ENCODE results near the gene ABI2.
"Not testable (repeated sequence)": the region's sequence is repeated elsewhere in the genome, so short reads cannot be mapped to it uniquely, and the experiment has no call there.

ABI2 gene

GRCh38 chr2:203427061-203427460 is 98.9 kb downstream of the ABI2 start:
- peak; percentile 40 to 41 for DNase-seq (ENCODE audit: low read depth in 2 of 2)

DNA sequence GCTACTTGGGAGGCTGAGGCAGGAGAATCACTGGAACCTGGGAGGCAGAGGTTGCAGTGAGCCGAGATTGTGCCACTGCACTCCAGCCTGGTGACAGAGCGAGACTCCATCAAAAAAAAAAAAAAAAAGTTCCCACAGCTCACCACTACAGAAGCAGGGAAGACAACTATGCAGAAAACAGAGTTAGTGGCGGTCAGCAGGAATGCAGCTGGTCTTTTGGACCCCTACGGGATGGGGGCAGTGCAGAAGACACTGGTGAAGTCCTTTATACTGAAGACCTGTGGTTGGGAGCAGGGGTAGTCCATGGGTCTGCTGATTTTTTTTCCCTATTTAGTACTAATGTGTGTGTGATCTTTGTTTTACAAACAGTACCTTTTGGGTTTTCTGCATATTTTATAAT is 101.4 kb downstream of the ABI2 start:
- DNase-seq (ENCODE audit: low read depth in 2 of 2) = not testable (repeated sequence)

DNA sequence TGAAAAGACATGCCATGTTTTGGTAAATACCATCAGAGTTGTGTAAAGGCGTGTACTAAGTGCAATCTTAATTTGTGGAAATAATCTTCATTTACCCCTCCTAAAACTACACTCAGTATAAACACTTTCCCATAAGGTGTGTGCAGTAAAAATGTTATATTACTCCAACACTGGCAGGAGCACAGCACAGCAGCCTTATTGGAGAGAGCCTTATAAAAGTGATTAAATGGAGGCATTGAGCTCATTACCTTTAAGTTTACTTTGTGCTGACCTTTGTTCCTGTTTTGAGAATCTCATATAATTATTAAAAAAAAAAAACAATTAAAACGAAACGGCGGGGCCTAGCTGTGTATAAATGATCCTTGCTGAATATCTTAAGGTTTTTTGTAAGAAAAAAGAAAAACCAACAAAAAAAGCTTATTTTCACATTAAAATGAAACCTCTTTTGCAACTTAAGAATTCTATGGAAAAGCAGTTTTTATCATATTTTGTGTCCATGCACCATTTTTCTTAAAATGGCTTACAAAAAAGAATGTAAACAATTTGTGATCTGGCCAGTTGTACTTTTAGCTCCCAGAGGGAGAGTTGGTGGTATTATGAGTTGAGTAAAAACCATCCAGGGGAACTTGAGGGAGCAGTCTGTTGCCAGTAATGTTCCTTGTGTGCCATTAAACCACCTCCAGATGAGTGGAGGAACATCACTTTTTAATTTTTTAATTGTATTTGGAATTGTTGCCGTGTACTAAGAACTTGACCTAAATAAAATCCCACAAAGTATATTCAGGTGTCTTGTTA is 103.4 kb downstream of the ABI2 start:
- no peak for DNase-seq (ENCODE audit: low read depth in 2 of 2)

GRCh38 chr2:203432811-203433210 is 104.6 kb downstream of the ABI2 start:
- no peak for DNase-seq (ENCODE audit: low read depth in 2 of 2)

DNA sequence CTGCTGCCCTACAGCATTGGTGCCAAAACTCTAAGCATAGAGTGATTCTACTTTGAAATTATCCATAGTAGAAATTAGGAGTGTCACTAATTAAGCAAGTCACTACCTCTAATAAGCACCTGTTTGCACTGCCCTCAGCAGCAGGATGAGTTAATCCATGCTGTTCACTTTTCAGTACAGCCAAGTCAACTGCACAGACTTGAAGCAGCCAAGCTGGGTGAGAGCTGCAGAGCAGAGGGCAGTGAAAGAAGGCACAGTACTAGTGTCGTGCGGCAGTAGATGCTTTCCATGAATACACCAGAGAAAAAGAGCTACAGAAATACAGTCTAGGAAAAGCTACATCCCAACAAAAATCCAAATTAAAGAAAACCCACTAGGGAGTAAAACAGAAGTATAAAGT is 108.3 kb downstream of the ABI2 start:
- no peak for DNase-seq (ENCODE audit: low read depth in 2 of 2)

DNA sequence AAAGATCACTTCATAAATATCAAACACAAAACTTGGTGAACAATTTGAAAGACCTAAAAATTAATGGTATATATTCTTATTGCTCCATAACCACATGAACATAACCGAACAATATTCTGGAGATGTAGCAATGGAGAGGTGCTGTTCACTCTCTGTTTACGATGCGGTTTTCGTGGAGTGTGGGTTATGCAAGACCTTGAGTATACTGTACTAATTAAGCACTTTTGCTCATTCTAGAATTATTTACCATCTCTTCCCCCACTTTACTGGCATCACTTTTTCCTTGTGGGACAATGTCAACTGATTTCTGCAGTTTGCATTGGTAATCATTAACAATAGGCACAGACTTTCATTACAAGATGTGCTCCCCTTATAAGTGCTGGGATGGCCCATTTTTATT is 109.3 kb downstream of the ABI2 start:
- no peak for DNase-seq (ENCODE audit: low read depth in 2 of 2)

DNA sequence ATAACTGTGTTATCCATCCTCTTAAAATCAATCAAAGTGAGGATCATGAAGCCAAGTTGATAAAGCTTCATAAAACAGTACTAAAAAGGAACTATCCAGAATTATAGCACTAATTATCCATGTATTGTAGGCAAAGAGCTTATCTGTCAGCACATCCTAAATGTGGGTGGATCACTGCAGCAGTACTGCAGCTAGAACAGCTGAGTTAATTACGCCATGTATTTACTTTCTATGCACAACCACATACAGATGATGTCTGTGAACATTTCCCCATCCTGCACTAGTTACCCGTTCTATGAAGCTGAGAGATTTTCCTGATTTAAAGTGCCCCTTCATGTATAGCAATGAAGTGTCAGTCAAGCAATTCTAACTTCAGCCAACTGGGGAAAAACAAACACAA is 110.3 kb downstream of the ABI2 start:
- no peak for DNase-seq (ENCODE audit: low read depth in 2 of 2)

DNA sequence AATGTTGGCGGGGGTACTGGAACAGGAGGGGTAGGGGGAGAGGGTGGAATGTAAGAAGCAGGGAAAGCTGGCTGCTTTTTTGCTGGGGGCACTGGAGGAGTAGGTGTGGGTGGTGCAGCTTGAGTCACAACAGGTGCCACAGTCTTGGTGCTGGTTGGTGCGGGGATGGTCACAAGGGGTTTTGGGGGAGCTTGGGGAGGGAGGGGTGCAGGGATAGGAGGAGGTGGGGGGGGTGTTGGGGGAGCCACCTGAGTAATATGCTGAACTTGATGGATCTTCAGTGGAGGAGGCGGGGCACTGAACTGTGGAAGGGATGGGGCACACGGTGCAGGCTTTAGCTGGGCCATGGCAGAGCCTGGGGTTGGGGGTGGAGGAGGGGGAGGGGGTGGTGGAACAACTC is 112.5 kb downstream of the ABI2 start:
- no peak for DNase-seq (ENCODE audit: low read depth in 2 of 2)

DNA sequence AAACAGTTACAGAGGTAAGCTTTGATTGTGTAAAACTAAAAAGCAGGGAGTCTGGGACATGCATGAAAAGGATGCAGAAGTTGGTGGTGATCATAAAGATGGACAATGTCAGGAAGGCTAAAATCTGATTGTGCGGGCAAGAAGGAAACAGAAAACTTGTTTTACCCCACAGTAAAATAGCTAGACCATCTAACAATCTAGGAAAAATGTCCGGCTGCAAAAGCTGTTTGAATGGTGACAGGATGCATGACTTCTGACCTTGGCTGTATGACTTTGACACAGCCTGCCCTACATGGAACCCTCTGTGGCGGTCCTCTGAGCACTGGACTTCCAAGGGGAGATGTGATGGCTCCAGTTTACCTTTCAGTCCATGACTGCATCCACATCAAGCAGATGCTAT is 113.3 kb downstream of the ABI2 start:
- DNase-seq (ENCODE audit: low read depth in 2 of 2) = no peak

- no peak for DNase-seq (ENCODE audit: low read depth in 2 of 2)
Measured at GRCh38 chr2:203442463-203442862, 114.3 kb downstream of the ABI2 start.

DNA sequence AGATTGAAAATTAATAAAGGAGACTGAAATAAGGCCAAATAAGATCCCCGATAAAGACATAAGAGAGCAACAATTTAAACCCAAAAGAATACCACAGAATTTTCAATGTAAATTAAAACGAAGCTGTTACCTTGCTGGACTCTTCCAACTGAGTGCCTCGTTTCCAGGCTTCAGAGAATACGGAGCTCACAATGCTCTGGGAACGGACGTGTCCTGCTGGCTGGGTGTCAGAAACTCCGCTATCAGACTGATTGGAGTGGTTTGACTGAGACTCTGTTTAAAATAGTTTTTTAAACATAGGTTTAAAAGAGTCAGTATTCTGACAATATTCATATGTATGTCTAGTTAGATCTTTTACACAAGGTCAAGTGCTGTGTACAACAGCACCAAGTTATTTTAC is 116.5 kb downstream of the ABI2 start:
- DNase-seq (ENCODE audit: low read depth in 2 of 2) = no peak

DNA sequence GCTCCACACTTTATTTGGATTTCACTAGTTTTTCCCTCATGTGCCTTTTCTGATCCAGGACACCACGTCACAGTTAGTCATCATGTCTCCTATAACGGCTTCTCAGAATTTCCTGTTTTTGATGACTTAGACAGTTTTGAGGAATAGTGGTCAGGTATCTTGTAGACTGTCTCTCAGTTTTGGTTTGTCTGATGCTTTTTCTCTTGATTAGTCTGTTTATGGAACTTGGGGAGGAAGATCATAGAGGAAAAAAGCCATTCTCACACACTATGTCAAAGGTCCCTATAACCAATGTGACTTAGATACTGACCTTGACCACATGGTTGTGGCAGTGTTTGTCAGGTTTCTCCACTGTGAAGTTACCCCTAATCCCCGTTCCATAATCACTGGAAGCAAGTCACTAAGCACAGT is 117.9 kb downstream of the ABI2 start:
- DNase-seq (ENCODE audit: low read depth in 2 of 2) = no peak

GRCh38 chr2:203446780-203447179 is 118.6 kb downstream of the ABI2 start:
- no peak for DNase-seq (ENCODE audit: low read depth in 2 of 2)

GRCh38 chr2:203450561-203450960 is 122.4 kb downstream of the ABI2 start:
- no peak for DNase-seq (ENCODE audit: low read depth in 2 of 2)

- DNase-seq (ENCODE audit: low read depth in 2 of 2) = peak in 1 of 2 experiments; percentile 37
Measured at GRCh38 chr2:203451011-203451410, 122.8 kb downstream of the ABI2 start.

DNA sequence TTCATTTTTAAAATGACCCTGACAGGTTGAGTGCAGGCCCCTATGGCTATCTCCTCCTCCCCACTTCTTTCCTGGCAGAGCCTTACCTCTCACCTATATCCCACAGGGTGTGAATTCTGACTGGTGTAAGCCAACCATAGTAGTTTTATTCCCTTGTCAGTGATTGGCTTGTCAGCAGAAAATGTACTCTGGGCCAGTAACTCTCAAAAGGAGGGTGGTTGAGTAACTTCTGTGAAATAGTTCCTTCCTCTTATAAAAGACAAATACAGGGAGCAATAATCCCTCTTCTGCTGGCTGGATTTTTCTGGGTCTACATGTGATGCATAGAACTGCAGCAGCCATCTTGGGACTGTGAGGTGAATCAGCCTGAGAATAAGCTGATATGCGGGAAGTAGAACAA is 123.5 kb downstream of the ABI2 start:
- no peak for DNase-seq (ENCODE audit: low read depth in 2 of 2)

GRCh38 chr2:203453858-203454451 is 125.8 kb downstream of the ABI2 start:
- no peak for DNase-seq (ENCODE audit: low read depth in 2 of 2)

- no peak for DNase-seq (ENCODE audit: low read depth in 2 of 2)
Measured at GRCh38 chr2:203455209-203455608, 127.0 kb downstream of the ABI2 start.

DNA sequence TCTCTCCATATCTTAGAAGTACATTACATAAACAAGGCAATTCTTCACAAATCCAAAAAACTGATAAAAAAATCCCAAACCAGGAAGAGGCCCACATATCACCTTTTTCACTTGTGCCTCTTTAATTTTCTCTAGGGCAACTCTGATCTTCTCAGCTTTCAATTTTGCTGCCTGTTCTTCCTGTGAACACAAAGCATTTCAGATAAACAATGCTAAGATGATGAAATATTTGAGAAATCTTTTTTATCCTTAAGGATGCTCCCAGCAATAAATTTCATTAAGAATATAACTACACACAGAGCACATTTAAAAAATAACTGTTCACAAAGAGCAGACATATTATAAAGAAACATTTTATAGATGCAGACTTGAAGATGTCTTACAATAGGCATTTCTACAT is 133.6 kb downstream of the ABI2 start:
- no peak for DNase-seq (ENCODE audit: low read depth in 2 of 2)

DNA sequence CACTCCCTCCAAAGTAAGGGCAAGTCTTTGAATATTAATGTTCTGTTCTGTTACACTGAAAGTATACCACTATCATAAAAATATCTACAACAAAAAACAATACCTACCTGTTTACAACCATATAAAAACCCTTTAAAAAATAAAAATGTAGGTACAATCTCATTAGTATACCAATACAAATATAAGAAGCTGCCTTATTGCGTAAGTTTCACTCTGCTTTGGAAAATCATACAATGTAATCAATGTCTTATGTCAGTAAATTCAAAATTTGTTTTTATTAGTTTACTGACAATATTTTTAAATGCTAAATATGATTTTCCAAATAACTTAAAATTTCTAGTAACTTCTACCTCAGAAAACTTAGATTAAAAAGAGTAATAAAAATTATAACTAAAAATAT is 134.1 kb downstream of the ABI2 start:
- no peak for DNase-seq (ENCODE audit: low read depth in 2 of 2)

DNA sequence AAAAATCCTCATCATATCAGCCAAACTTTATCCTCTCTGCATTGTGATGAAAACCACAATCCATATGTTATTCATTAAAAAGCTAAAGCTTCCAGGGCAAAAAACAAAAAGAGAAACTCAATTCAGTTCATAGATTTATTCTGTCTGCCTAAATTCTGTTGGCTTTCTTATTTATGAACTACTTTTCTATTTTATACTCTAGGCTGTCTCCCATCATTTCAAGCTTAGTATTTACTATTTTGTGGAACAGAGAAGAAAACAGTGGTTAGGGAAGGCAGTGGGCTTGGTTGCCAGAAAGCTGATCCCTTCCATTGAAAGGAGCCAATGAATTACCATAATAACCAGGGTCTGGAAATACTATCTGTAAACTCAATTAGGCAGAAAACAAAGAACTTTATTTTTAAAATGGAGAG is 135.1 kb downstream of the ABI2 start:
- peak; percentile 49 to 68 for DNase-seq (ENCODE audit: low read depth in 2 of 2)

DNA sequence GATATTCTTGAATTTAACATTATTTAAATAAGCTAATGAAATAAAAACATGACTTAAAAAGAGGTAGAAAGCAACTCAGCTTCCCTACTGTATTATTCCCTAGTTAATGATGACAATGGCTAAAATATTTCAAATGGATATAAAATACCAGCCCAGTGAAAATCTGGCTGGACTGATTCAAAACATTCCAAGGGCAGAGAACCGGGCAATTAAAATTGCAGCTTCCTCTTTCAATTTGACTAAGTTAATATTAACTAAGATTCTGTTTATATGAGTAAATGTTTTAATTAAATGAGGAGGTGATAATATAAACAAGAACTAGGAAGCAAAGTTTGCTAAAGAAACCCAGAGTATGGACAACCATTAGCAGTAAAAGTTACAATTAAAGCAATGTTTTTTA is 141.4 kb downstream of the ABI2 start:
- no peak for DNase-seq (ENCODE audit: low read depth in 2 of 2)

DNA sequence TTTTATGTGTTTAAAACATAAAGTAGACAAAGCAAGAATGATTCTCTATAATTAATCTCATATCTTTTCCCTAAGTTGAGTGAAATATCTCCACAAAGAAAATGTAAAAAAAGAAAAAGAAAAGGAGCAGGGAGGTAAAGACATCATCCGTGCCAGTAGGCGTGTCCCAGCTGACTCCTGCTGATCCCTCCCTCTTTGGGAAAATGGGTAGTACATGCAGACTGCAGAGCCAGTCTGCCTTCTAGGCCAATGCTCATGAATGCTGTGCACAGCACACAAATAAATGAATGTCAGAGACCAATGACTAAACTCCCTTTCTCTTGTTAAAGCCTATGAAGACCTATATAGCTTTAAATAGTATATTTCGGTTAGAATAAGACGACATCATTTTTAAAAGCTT is 142.2 kb downstream of the ABI2 start:
- no peak for DNase-seq (ENCODE audit: low read depth in 2 of 2)

GRCh38 chr2:203471323-203471722 is 143.1 kb downstream of the ABI2 start:
- no peak for DNase-seq (ENCODE audit: low read depth in 2 of 2)
